Panc1 (cell line): ENCODE results near the gene ERMAP.

ENCODE experiments used
- POLR2AphosphoS5 ChIP-seq: IDR thresholded peaks from 2 replicates; pipeline ENCODE4 v1.6.1; 2012; ENCODE audit warnings: mild to moderate bottlenecking, low read depth, low read length, moderate library complexity
- SIN3A ChIP-seq: IDR thresholded peaks from 2 replicates; pipeline ENCODE4 v1.6.1; 2012; ENCODE audit warnings: low read depth, mild to moderate bottlenecking, low read length, moderate library complexity, borderline replicate concordance; ENCODE audit not compliant: insufficient read depth
- TCF7L2 ChIP-seq: IDR thresholded peaks from 2 replicates; pipeline ENCODE4 v1.6.1; 2011; ENCODE audit warnings: mild to moderate bottlenecking, low read depth, low read length, inconsistent platforms
- TF ChIP-seq, protein P1 (sequence below): fragments of 450-650 bp; IDR thresholded peaks from 2 replicates; pipeline ENCODE4 v1.5.1; 2017; ENCODE audit warnings: mild to moderate bottlenecking
- TF ChIP-seq, protein P2 (sequence below), 2 experiments: IDR thresholded peaks; 2 replicates each; pipeline ENCODE4 v1.6.1; 2011 to 2012; ENCODE audit warnings: low read depth in 2 of 2, control low read depth in 1 of 2, low read length in 1 of 2, mild to moderate bottlenecking in 1 of 2, moderate library complexity in 1 of 2; ENCODE audit not compliant: insufficient read depth in 1 of 2

DNA sequence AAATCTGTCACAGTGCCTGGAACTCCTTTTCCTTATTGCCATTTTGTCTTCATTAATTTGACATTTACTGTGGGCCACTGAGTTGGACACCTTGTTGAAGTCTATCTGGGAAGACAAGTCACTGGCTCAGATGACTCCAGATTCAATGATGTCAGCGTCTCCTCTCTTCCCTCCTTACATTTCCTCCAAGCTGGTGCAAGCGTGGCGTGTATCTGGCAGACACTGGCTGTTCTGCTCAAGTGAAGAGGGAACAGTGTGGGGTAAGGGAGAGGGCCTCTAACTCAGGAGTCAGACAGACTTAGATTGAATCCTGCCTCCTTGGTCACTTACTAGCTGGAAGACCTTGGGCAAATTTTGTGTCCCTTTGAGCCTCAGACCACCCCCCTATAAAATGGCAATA, 20.8 kb downstream of the ERMAP start:
- TF ChIP-seq POLR2AphosphoS5: no peak
- TF ChIP-seq, protein P1, sequence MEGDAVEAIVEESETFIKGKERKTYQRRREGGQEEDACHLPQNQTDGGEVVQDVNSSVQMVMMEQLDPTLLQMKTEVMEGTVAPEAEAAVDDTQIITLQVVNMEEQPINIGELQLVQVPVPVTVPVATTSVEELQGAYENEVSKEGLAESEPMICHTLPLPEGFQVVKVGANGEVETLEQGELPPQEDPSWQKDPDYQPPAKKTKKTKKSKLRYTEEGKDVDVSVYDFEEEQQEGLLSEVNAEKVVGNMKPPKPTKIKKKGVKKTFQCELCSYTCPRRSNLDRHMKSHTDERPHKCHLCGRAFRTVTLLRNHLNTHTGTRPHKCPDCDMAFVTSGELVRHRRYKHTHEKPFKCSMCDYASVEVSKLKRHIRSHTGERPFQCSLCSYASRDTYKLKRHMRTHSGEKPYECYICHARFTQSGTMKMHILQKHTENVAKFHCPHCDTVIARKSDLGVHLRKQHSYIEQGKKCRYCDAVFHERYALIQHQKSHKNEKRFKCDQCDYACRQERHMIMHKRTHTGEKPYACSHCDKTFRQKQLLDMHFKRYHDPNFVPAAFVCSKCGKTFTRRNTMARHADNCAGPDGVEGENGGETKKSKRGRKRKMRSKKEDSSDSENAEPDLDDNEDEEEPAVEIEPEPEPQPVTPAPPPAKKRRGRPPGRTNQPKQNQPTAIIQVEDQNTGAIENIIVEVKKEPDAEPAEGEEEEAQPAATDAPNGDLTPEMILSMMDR: no peak
- TF ChIP-seq, protein P2, sequence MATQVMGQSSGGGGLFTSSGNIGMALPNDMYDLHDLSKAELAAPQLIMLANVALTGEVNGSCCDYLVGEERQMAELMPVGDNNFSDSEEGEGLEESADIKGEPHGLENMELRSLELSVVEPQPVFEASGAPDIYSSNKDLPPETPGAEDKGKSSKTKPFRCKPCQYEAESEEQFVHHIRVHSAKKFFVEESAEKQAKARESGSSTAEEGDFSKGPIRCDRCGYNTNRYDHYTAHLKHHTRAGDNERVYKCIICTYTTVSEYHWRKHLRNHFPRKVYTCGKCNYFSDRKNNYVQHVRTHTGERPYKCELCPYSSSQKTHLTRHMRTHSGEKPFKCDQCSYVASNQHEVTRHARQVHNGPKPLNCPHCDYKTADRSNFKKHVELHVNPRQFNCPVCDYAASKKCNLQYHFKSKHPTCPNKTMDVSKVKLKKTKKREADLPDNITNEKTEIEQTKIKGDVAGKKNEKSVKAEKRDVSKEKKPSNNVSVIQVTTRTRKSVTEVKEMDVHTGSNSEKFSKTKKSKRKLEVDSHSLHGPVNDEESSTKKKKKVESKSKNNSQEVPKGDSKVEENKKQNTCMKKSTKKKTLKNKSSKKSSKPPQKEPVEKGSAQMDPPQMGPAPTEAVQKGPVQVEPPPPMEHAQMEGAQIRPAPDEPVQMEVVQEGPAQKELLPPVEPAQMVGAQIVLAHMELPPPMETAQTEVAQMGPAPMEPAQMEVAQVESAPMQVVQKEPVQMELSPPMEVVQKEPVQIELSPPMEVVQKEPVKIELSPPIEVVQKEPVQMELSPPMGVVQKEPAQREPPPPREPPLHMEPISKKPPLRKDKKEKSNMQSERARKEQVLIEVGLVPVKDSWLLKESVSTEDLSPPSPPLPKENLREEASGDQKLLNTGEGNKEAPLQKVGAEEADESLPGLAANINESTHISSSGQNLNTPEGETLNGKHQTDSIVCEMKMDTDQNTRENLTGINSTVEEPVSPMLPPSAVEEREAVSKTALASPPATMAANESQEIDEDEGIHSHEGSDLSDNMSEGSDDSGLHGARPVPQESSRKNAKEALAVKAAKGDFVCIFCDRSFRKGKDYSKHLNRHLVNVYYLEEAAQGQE (IDR thresholded peaks at IDR 0.05; ENCODE audit: insufficient read depth in 1 of 2, low read depth in 2 of 2, low read length in 1 of 2): no peak
- TF ChIP-seq SIN3A: no peak
- no peak for TF ChIP-seq TCF7L2
